AG09309 (cell line): Measurements from ENCODE around the gene BACE2.

Experiments
- DNase-seq: peaks from one replicate; pipeline ENCODE4 v3.0.0-alpha.2; 2010; ENCODE audit warnings: low read depth
- H3K4me3 ChIP-seq: 2 replicates; pipeline ENCODE4 v1.5.1; 2011; ENCODE audit warnings: mild to moderate bottlenecking, low read depth, low read length, moderate library complexity; ENCODE audit not compliant: control insufficient read depth
- TF ChIP-seq, protein P1 (sequence below): IDR thresholded peaks from 2 replicates; pipeline ENCODE4 v1.5.1; 2011; ENCODE audit warnings: mild to moderate bottlenecking, low read depth, low read length, inconsistent platforms; ENCODE audit not compliant: insufficient read depth, control insufficient read depth; ENCODE audit errors: missing control alignments

The BACE2 gene

DNA sequence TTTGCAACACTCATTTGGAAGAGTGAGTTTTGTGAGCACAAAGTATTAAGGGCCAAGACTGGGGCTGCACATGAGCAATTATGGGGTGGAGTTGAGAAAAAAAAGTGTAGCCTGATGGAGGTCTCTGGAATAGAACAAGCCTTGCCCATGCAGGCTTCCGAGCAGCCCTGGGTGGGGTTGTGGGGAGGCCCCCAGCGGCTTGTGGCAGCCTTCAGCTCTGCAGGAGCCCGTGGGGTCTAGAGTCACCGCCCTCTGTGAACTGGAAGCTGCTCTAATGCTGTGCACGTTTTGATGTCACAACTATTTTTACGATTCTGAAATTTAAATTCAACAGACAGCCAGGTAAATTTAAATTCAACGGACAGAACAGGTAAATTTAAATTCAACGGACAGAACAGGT, 58.9 kb downstream of the BACE2 start:
- TF ChIP-seq, protein P1, sequence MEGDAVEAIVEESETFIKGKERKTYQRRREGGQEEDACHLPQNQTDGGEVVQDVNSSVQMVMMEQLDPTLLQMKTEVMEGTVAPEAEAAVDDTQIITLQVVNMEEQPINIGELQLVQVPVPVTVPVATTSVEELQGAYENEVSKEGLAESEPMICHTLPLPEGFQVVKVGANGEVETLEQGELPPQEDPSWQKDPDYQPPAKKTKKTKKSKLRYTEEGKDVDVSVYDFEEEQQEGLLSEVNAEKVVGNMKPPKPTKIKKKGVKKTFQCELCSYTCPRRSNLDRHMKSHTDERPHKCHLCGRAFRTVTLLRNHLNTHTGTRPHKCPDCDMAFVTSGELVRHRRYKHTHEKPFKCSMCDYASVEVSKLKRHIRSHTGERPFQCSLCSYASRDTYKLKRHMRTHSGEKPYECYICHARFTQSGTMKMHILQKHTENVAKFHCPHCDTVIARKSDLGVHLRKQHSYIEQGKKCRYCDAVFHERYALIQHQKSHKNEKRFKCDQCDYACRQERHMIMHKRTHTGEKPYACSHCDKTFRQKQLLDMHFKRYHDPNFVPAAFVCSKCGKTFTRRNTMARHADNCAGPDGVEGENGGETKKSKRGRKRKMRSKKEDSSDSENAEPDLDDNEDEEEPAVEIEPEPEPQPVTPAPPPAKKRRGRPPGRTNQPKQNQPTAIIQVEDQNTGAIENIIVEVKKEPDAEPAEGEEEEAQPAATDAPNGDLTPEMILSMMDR = no peak
- H3K4me3 ChIP-seq = no peak overlapping the region
- no peak for DNase-seq

DNA sequence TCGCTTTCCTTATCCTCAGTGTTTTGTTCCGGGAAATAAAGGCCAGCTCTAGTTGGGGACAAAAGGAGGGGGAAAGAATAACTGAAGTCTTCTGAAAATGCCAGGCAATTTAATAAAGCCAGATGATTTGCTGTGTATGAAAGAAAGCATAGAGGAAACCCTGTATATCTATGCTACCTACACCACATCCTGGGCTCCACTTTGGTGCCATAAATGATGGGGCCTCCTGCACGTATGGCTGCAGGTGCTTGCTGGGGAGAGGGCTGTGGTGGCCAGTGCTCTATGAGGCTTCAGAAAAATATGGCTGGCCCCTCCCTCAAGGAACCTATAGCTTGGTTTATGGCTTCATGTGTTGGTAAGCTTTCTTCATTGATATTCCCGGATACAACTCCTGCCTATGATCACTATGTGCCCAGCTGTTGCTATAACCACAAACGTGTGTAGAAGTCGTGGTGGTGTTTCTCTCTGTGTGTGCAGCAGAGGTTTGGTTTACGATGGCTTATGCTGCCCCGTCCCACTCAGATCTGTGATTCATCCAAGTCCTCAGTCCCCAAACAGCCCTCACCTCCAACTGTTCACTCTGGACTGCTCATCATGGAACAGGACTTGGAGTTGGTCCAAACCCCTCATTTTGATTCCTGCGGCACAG, 59.5 kb downstream of the BACE2 start:
- no peak for DNase-seq
- no peak overlapping the region for H3K4me3 ChIP-seq
- TF ChIP-seq, protein P1 = no peak

DNA sequence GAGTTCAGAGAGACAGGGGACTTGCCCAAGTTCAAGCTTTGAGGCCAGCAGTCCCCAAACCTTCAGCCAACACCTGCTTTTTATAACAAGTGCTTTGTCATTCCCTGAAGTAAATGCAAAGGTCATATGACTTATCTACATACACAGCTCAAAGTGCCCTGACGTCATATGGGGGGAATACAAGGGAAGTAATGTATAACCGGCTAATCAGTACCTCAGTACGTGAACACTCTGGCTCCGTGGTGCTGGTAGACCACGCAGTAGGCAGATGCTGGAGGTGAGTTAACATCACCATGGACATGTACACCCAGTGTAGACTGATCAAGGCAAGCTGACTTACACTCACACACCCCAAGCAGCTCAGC, 60.0 kb downstream of the BACE2 start:
- H3K4me3 ChIP-seq = no peak overlapping the region
- DNase-seq = no peak
- TF ChIP-seq, protein P1 = no peak

DNA sequence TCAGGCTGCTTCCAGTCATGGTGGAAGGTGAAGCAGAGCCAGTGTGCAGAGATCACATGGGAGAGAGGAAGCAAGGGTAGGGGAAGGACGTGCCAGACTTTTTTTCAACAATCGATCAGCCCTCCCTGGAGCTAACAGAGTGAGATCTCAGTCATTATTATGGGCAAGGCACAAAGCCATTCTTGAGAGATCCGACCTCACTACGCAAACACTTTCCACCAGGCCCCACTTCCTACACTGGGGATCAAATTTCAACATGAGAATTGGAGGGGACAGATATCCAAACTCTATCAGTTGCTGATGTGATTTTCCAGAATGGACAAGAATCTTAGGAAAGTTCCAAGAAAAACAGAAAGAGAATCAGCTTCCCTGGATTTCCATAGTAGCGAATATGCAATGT, 60.5 kb downstream of the BACE2 start:
- H3K4me3 ChIP-seq = no peak overlapping the region
- TF ChIP-seq, protein P1 = no peak
- no peak for DNase-seq

DNA sequence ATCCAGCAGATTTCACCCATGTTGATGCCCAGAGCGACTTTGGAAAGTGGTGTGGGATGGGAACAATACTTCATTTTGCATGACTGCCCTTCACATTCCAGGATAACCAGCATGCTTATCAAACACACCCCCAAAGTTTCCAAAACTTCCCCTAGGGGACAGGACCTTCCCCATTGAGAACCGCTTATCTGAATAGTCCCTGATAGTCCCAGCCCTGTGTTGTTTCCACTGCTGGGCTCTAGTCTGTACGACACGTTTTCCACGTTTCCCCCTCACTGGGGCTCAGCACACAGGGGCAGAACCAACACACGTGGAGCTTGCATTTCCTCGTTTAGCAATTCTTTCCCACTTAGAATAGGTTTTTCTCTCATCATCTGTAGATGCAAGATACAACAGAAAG, 61.0 kb downstream of the BACE2 start:
- no peak for DNase-seq
- TF ChIP-seq, protein P1 = no peak
- H3K4me3 ChIP-seq = no peak overlapping the region

DNA sequence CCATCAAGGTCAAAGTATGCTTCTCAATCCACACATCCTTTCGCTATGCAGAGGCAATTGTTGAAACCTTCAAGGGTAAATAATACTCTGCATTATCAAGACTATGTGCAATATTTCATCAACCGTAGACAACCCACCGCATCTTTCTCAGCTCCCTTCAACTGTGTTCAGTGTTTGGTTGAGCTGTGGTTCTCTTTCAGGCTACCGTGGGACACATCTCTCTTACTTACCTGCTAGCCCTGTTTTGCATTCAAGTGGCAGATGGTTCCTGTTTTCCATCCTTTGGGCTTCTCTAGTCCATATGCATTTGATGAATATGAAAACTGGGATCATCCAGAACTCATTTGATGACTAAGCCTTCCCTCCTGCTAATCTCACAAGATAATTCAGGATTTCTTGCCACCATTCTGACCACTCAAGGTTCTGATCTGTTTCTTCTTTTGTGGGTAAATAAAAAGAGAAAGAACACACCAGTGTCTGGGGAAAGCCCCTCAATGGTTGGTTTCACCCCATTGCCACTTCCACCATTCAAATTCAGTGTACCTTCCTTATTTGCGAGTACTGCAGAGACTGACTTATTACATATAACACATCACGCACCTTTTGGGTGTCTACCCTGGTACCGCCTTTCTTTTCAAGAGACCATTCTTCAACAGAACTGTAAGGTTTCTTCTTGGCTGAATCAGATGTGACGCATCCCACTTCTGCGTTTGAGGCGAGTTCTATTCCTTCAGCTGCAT, 61.7 kb downstream of the BACE2 start:
- TF ChIP-seq, protein P1 = no peak
- DNase-seq = no peak
- H3K4me3 ChIP-seq = no peak overlapping the region
